HL-60 (cell line): ENCODE data around the gene TBC1D24.

Experiments
- DNase-seq, 2 experiments: peaks; one replicate each; pipeline ENCODE4 v3.0.0-alpha.2; 2010 to 2020; ENCODE audit warnings: low read depth in 1 of 2, low spot score in 1 of 2
- H3K27ac ChIP-seq: fragments of 250-450 bp; sonication (Bioruptor Pico); replicated peaks from 2 replicates; pipeline ENCODE4 v1.5.1; 2020; ENCODE audit warnings: mild to moderate bottlenecking, moderate library complexity
- H3K27me3 ChIP-seq: fragments of 250-450 bp; sonication (Bioruptor Pico); 2 replicates; pipeline ENCODE4 v1.5.1; 2021; ENCODE audit warnings: mild to moderate bottlenecking, moderate library complexity; ENCODE audit not compliant: insufficient read depth, poor library complexity, severe bottlenecking
- H3K4me3 ChIP-seq: replicated peaks from 2 replicates; pipeline ENCODE4 v1.5.1; 2011; ENCODE audit warnings: mild to moderate bottlenecking, control low read depth, low read length; ENCODE audit not compliant: insufficient read depth
- CTCF ChIP-seq: IDR thresholded peaks from one replicate; pipeline ENCODE4 v1.5.1; 2011; ENCODE audit warnings: low read length, control low read depth, inconsistent platforms; ENCODE audit not compliant: insufficient read depth
- GABPA ChIP-seq: IDR thresholded peaks from 2 replicates; pipeline ENCODE4 v1.6.1; 2012; ENCODE audit warnings: low read depth
- POLR2AphosphoS5 ChIP-seq: IDR thresholded peaks from 2 replicates; pipeline ENCODE4 v1.6.1; 2012; ENCODE audit warnings: low read depth
- REST ChIP-seq: IDR thresholded peaks from 2 replicates; pipeline ENCODE4 v1.6.1; 2012; ENCODE audit warnings: low read depth; ENCODE audit not compliant: insufficient replicate concordance
- SPI1 ChIP-seq: IDR thresholded peaks from 2 replicates; pipeline ENCODE4 v1.6.1; 2012; ENCODE audit warnings: low read depth, mild to moderate bottlenecking, borderline replicate concordance

Gene TBC1D24

GRCh38 chr16:2450535-2450934, 24.4 kb upstream of the TBC1D24 start:
- Histone ChIP-seq H3K27ac (no peak overlapping the region), H3K27me3 (no peaks in the 10 kb centered on the region), H3K4me3 (no peak overlapping the region)
- no peak for DNase-seq
- TF ChIP-seq REST: no peak
- TF ChIP-seq POLR2AphosphoS5: no peak
- no peak for TF ChIP-seq SPI1
- no peak for TF ChIP-seq GABPA
- TF ChIP-seq CTCF: no peak

- no peak for DNase-seq
- no peak overlapping the region for H3K4me3 ChIP-seq
- no peaks in the 10 kb centered on the region for H3K27me3 ChIP-seq
- no peak overlapping the region for H3K27ac ChIP-seq
- TF ChIP-seq CTCF: no peak
- TF ChIP-seq REST: no peak
- no peak for TF ChIP-seq POLR2AphosphoS5
- TF ChIP-seq GABPA: no peak
- no peak for TF ChIP-seq SPI1
These were observed 23.9 kb upstream of the TBC1D24 start for GRCh38 chr16:2450975-2451381.

GRCh38 chr16:2451851-2452320, 23.0 kb upstream of the TBC1D24 start:
- DNase-seq: no peak
- TF ChIP-seq SPI1 (no peak), CTCF (no peak), REST (no peak), POLR2AphosphoS5 (no peak), GABPA (no peak)
- H3K27me3 ChIP-seq: no peaks in the 10 kb centered on the region
- H3K27ac ChIP-seq: no peak overlapping the region
- no peak overlapping the region for H3K4me3 ChIP-seq
